GM19035 (cell line): ENCODE measurements around the gene PHYHIPL.

ENCODE experiments used
- ATAC-seq: cut with Tn5 transposase; IDR thresholded peaks from one replicate; pipeline ENCODE4 v1.9.1; 2021; ENCODE audit not compliant: unreplicated experiment

PHYHIPL gene

GRCh38 chr10:59289853-59290252, 113.4 kb downstream of the PHYHIPL start:
- ATAC-seq: no peak

DNA sequence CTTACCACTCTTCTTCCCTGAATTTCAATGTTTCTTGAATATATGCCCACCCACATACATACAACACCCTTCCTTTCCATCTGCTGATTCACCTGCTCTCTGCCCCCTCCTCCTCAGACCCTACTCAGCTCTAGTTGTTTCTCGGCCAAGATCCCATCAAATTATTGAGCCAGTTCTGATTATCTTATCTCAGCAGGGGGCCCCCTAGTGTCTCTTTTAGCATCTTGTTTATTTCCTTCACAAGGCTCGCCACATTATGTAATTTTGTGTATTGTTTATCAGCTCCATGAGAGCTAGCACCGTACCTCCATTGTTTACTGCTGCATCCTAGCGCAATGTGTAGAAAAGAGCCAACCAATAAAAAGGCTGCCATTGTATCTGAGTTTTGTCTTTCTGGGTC, 114.0 kb downstream of the PHYHIPL start:
- ATAC-seq: no peak
